K562 (cell line): ENCODE data around the gene CXCR5. TPM values are rescaled to one million over a fixed set of nuclear protein-coding genes. Genes with fewer than 3 reads are reported as not detected.
A peak's percentile ranks its signal among the peaks of the same experiment; 100 is the strongest.

ENCODE experiments used
- CEBPB ChIP-seq: fragments of 450-650 bp; IDR thresholded peaks from 2 replicates; pipeline ENCODE4 v1.6.1; 2016; ENCODE audit warnings: missing genetic modification characterization, missing compliant biosample characterization
- CHD2 ChIP-seq: IDR thresholded peaks from 2 replicates; pipeline ENCODE4 v1.6.1; 2011; ENCODE audit warnings: low read depth, low read length
- GATAD2B ChIP-seq: fragments of 450-650 bp; IDR thresholded peaks from 2 replicates; pipeline ENCODE4 v1.6.1; 2017; ENCODE audit warnings: mild to moderate bottlenecking, borderline replicate concordance
- HNRNPL ChIP-seq: fragments of 200-400 bp; formaldehyde crosslinking; IDR thresholded peaks from 2 replicates; pipeline ENCODE4 v1.6.1; 2017; ENCODE audit warnings: low read depth, mild to moderate bottlenecking, low read length
- L3MBTL2 ChIP-seq: fragments of 450-650 bp; IDR thresholded peaks from 2 replicates; pipeline ENCODE4 v1.6.1; 2016; ENCODE audit warnings: mild to moderate bottlenecking, moderate library complexity
- NONO ChIP-seq, 2 experiments: fragments of 200-400 bp in 1 of 2; fragments of 450-650 bp in 1 of 2; formaldehyde crosslinking in 1 of 2; IDR thresholded peaks; 2 replicates each; pipeline ENCODE4 v1.6.1; 2017; ENCODE audit warnings: low read depth in 2 of 2, mild to moderate bottlenecking in 2 of 2, moderate library complexity in 2 of 2, low read length in 1 of 2
- NR2C1 ChIP-seq, 2 experiments: fragments of 450-650 bp; IDR thresholded peaks; 2 replicates each; pipeline ENCODE4 v1.6.1; 2017; ENCODE audit warnings: mild to moderate bottlenecking in 2 of 2, antibody characterized with exemption in 1 of 2, inconsistent platforms in 1 of 2, missing compliant biosample characterization in 1 of 2, missing genetic modification characterization in 1 of 2
- RFX1 ChIP-seq: fragments of 450-650 bp; IDR thresholded peaks from 2 replicates; pipeline ENCODE4 v1.6.1; 2016; ENCODE audit warnings: mild to moderate bottlenecking, moderate library complexity
- ZC3H8 ChIP-seq: fragments of 450-650 bp; IDR thresholded peaks from 2 replicates; pipeline ENCODE4 v1.6.1; 2017
- ZKSCAN1 ChIP-seq: fragments of 150-350 bp; IDR thresholded peaks from 2 replicates; pipeline ENCODE4 v1.6.1; 2016; ENCODE audit warnings: low read depth, low read length
- ZNF134 ChIP-seq: fragments of 250-450 bp; sonication (Bioruptor Pico); conservative IDR thresholded peaks from 2 replicates; pipeline ENCODE4 v1.4.0; 2020
- polyA plus RNA-seq, 8 experiments: library from polyadenylated mRNA; depleted of rRNA in 4 of 8; stranded (reverse) in 5 of 8; unstranded in 3 of 8; fragments of >200 nt; fragmentation: Nextera tagmentation in 2 of 8; fragmentation: Illumina TruSeq in 1 of 8; extraction: Ambion mirVana in 2 of 8; extraction: Trizol in 1 of 8; gene quantifications; 2 replicates each; pipeline versions ENCODE4 v1.2.1 to v1.2.3, GENCODE V29; 2011 to 2014; ENCODE audit warnings: inconsistent platforms in 1 of 8, missing spikeins in 1 of 8
- total RNA-seq, 7 experiments: library from RNA; depleted of rRNA in 6 of 7; stranded (reverse); fragments of >200 nt in 6 of 7; fragmentation: Illumina TruSeq in 2 of 7; extraction: Trizol in 2 of 7; gene quantifications; 2 replicates each; pipeline versions ENCODE4 v1.2.1 to v1.2.3, GENCODE V29; 2011 to 2021; ENCODE audit warnings: low replicate concordance in 1 of 7
- TF ChIP-seq, protein P1 (sequence below): fragments of 450-650 bp; IDR thresholded peaks from 2 replicates; pipeline ENCODE4 v1.6.1; 2017; ENCODE audit warnings: antibody characterized with exemption, mild to moderate bottlenecking
- TF ChIP-seq, protein P2 (sequence below): fragments of 250-450 bp; sonication (Bioruptor Pico); IDR thresholded peaks from 2 replicates; pipeline ENCODE4 v1.4.0; 2020
- TF ChIP-seq, protein P3 (sequence below): fragments of 250-450 bp; sonication (Bioruptor Pico); IDR thresholded peaks from 2 replicates; pipeline ENCODE4 v1.8.0; 2022; ENCODE audit warnings: inconsistent platforms, mild to moderate bottlenecking, moderate library complexity, borderline replicate concordance
- TF ChIP-seq, protein P4 (sequence below): sonication (generic); formaldehyde crosslinking; IDR thresholded peaks from 2 replicates; pipeline ENCODE4 v1.9.0; 2022; ENCODE audit warnings: mild to moderate bottlenecking, missing genetic modification reagents

Gene CXCR5
- total and polyA plus RNA-seq, 9 of the 15 experiments (the other 6 are each of a cell fraction or from before 2014, with no cell fraction given): 0.03 to 0.06 TPM; not detected in 7

DNA sequence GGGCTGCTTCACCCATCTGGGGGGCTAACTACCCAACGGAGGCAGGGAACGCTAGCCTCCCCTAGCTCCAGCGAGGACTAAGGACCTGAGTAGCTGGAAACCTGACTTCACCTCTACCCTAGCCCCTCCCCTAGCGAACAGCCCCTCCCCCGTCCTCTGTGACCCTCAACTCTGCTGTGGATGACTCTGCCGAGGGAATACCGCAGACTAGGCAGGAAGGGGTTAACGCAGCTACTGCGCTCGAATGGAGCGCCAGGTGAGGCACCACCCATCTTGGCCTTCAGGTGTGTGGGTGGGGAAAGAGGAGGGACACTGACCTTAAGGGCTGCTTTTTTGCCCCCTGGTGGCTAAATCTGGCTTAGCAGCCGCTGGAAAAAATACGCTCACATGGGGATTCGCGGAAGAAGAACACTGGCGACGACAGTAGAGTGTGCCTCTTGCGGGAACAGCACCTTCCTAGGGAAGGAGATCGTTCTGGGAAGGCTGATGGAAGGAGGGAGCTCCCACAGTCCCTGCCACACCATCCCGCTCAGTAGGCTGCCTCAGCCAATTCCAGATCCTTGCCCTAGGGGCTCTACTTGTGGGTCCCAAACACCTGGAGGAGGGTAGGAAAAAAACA, 46.5 kb downstream of the CXCR5 start (continued):
- TF ChIP-seq, protein P1, sequence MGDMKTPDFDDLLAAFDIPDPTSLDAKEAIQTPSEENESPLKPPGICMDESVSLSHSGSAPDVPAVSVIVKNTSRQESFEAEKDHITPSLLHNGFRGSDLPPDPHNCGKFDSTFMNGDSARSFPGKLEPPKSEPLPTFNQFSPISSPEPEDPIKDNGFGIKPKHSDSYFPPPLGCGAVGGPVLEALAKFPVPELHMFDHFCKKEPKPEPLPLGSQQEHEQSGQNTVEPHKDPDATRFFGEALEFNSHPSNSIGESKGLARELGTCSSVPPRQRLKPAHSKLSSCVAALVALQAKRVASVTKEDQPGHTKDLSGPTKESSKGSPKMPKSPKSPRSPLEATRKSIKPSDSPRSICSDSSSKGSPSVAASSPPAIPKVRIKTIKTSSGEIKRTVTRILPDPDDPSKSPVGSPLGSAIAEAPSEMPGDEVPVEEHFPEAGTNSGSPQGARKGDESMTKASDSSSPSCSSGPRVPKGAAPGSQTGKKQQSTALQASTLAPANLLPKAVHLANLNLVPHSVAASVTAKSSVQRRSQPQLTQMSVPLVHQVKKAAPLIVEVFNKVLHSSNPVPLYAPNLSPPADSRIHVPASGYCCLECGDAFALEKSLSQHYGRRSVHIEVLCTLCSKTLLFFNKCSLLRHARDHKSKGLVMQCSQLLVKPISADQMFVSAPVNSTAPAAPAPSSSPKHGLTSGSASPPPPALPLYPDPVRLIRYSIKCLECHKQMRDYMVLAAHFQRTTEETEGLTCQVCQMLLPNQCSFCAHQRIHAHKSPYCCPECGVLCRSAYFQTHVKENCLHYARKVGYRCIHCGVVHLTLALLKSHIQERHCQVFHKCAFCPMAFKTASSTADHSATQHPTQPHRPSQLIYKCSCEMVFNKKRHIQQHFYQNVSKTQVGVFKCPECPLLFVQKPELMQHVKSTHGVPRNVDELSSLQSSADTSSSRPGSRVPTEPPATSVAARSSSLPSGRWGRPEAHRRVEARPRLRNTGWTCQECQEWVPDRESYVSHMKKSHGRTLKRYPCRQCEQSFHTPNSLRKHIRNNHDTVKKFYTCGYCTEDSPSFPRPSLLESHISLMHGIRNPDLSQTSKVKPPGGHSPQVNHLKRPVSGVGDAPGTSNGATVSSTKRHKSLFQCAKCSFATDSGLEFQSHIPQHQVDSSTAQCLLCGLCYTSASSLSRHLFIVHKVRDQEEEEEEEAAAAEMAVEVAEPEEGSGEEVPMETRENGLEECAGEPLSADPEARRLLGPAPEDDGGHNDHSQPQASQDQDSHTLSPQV: no peak
- TF ChIP-seq RFX1: no peak
- TF ChIP-seq, protein P2, sequence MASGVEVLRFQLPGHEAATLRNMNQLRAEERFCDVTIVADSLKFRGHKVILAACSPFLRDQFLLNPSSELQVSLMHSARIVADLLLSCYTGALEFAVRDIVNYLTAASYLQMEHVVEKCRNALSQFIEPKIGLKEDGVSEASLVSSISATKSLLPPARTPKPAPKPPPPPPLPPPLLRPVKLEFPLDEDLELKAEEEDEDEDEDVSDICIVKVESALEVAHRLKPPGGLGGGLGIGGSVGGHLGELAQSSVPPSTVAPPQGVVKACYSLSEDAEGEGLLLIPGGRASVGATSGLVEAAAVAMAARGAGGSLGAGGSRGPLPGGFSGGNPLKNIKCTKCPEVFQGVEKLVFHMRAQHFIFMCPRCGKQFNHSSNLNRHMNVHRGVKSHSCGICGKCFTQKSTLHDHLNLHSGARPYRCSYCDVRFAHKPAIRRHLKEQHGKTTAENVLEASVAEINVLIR (CRISPR knock-in tag): no peak
- peak; percentile 88 for TF ChIP-seq L3MBTL2
- TF ChIP-seq, protein P3, sequence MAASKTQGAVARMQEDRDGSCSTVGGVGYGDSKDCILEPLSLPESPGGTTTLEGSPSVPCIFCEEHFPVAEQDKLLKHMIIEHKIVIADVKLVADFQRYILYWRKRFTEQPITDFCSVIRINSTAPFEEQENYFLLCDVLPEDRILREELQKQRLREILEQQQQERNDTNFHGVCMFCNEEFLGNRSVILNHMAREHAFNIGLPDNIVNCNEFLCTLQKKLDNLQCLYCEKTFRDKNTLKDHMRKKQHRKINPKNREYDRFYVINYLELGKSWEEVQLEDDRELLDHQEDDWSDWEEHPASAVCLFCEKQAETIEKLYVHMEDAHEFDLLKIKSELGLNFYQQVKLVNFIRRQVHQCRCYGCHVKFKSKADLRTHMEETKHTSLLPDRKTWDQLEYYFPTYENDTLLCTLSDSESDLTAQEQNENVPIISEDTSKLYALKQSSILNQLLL: no peak
- no peak for TF ChIP-seq NONO (IDR thresholded peaks at IDR 0.05; ENCODE audit: low read depth in 2 of 2, low read length in 1 of 2)
- TF ChIP-seq GATAD2B: no peak
- TF ChIP-seq HNRNPL: no peak
- TF ChIP-seq CHD2: no peak
- no peak for TF ChIP-seq CEBPB (tag)
- no peak for TF ChIP-seq NR2C1 (IDR thresholded peaks at IDR 0.05)
- no peak for TF ChIP-seq NR2C1 (tag; IDR thresholded peaks at IDR 0.05)
- TF ChIP-seq ZKSCAN1: no peak
- TF ChIP-seq ZC3H8: no peak
- TF ChIP-seq, protein P4, sequence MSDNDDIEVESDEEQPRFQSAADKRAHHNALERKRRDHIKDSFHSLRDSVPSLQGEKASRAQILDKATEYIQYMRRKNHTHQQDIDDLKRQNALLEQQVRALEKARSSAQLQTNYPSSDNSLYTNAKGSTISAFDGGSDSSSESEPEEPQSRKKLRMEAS: peak; percentile 64
- TF ChIP-seq ZNF134 (CRISPR knock-in tag): no peak
